SK-N-SH (cell line): ENCODE results near the gene SDK1. TPM values are rescaled to one million over a fixed set of nuclear protein-coding genes. Genes with fewer than 3 reads are reported as not detected.

Experiments
- CTCF ChIA-PET: fragments of 300-600, 350-600 bp; formaldehyde crosslinking; extraction: SDS; loops from one replicate; lab custom pipeline; 2021; lab: Yijun Ruan, JAX
- POLR2A ChIA-PET: fragments of 350-600 bp; sonication (Branson Sonifier 250); formaldehyde crosslinking; extraction: SDS; loops from one replicate; lab custom pipeline; 2020; ENCODE audit warnings: antibody characterized with exemption, inconsistent platforms; lab: Yijun Ruan, JAX
- DNase-seq: peaks from one replicate; pipeline ENCODE4 v3.0.0; 2012
- H2AFZ ChIP-seq: fragments of 200-600 bp; sonication (generic); 2 replicates; pipeline ENCODE4 v1.8.1; 2016; ENCODE audit warnings: antibody characterized with exemption, mild to moderate bottlenecking, low read depth
- H3F3A ChIP-seq: fragments of 200-600 bp; sonication (generic); replicated peaks from 2 replicates; pipeline ENCODE3; 2016; ENCODE audit warnings: antibody characterized with exemption, mild to moderate bottlenecking; ENCODE audit not compliant: insufficient read depth
- H3K27ac ChIP-seq, 2 experiments: fragments of 200-500 bp in 1 of 2; fragments of 200-600 bp in 1 of 2; sonication (Bioruptor generic) in 1 of 2; sonication (generic), shearing (Covaris generic) in 1 of 2; 2 replicates each; pipeline versions ENCODE4 v1.5.1 to v1.6.1; 2014 to 2016; ENCODE audit warnings: low read depth in 2 of 2, inconsistent platforms in 1 of 2, low read length in 1 of 2, mild to moderate bottlenecking in 1 of 2, mixed read lengths in 1 of 2
- H3K27me3 ChIP-seq: fragments of 200-600 bp; sonication (generic), shearing (Covaris generic); 2 replicates; pipeline ENCODE4 v1.6.1; 2016; ENCODE audit warnings: mixed run types; ENCODE audit not compliant: insufficient read depth
- H3K36me3 ChIP-seq, 2 experiments: fragments of 200-500 bp in 1 of 2; fragments of 200-600 bp in 1 of 2; sonication (Bioruptor generic) in 1 of 2; sonication (generic) in 1 of 2; replicated peaks in 1 of 2; 2 replicates each; pipeline versions ENCODE3 to v1.5.1; 2014 to 2016; ENCODE audit warnings: low read length in 1 of 2, mild to moderate bottlenecking in 1 of 2; ENCODE audit not compliant: insufficient read depth in 2 of 2, control insufficient read depth in 1 of 2
- H3K4me1 ChIP-seq, 2 experiments: fragments of 200-500 bp in 1 of 2; fragments of 200-600 bp in 1 of 2; sonication (Bioruptor generic) in 1 of 2; sonication (generic), shearing (Covaris generic) in 1 of 2; 2 replicates each; pipeline versions ENCODE4 v1.5.1 to v1.6.1; 2014 to 2016; ENCODE audit warnings: low read depth in 1 of 2, low read length in 1 of 2, mixed run types in 1 of 2; ENCODE audit not compliant: insufficient read depth in 2 of 2, control insufficient read depth in 1 of 2
- H3K4me2 ChIP-seq: fragments of 200-600 bp; sonication (generic), shearing (Covaris generic); 2 replicates; pipeline ENCODE4 v1.6.1; 2017; ENCODE audit warnings: mixed run types
- H3K4me3 ChIP-seq, 2 experiments: fragments of 200-500 bp in 1 of 2; fragments of 200-600 bp in 1 of 2; sonication (Bioruptor generic) in 1 of 2; sonication (generic), shearing (Covaris generic) in 1 of 2; 2 replicates each; pipeline versions ENCODE4 v1.5.1 to v1.8.1; 2014 to 2016; ENCODE audit warnings: low read depth in 2 of 2, inconsistent platforms in 1 of 2, low read length in 1 of 2, mild to moderate bottlenecking in 1 of 2, mixed read lengths in 1 of 2, moderate library complexity in 1 of 2
- H3K79me2 ChIP-seq: fragments of 200-600 bp; sonication (generic); 2 replicates; pipeline ENCODE4 v1.8.1; 2017; ENCODE audit warnings: mild to moderate bottlenecking; ENCODE audit not compliant: insufficient read depth
- H3K9ac ChIP-seq: fragments of 200-600 bp; sonication (generic); 2 replicates; pipeline ENCODE4 v1.6.1; 2017; ENCODE audit warnings: mixed run types
- H3K9me2 ChIP-seq: fragments of 200-600 bp; sonication (generic); 2 replicates; pipeline ENCODE4 v1.6.1; 2017; ENCODE audit warnings: mixed run types
- H3K9me3 ChIP-seq: fragments of 200-600 bp; sonication (generic); 2 replicates; pipeline ENCODE4 v1.6.1; 2017; ENCODE audit warnings: mixed run types, mild to moderate bottlenecking, moderate library complexity
- H4K20me1 ChIP-seq: fragments of 200-600 bp; sonication (generic); 2 replicates; pipeline ENCODE4 v1.6.1; 2017; ENCODE audit warnings: mild to moderate bottlenecking, mixed run types; ENCODE audit not compliant: insufficient read depth
- FOXM1 ChIP-seq: IDR thresholded peaks from 2 replicates; pipeline ENCODE4 v1.4.0; 2012; ENCODE audit warnings: low read depth, mild to moderate bottlenecking
- GATA2 ChIP-seq: sonication (generic); formaldehyde crosslinking; IDR thresholded peaks from 2 replicates; pipeline ENCODE4 v1.5.0; 2020; ENCODE audit warnings: mild to moderate bottlenecking, missing genetic modification reagents
- MEF2A ChIP-seq: IDR thresholded peaks from 2 replicates; pipeline ENCODE4 v1.4.0; 2012; ENCODE audit warnings: low read depth, borderline replicate concordance
- MXI1 ChIP-seq: IDR thresholded peaks from 2 replicates; pipeline ENCODE4 v1.6.1; 2012; ENCODE audit warnings: mild to moderate bottlenecking, low read depth, low read length, improper control_type of control experiment
- PBX3 ChIP-seq: IDR thresholded peaks from 2 replicates; pipeline ENCODE4; 2012
- RAD21 ChIP-seq: IDR thresholded peaks from 2 replicates; pipeline ENCODE4 v1.6.1; 2012; ENCODE audit warnings: mild to moderate bottlenecking, low read length
- RFX5 ChIP-seq: IDR thresholded peaks from 2 replicates; pipeline ENCODE4 v1.6.1; 2012; ENCODE audit warnings: mild to moderate bottlenecking, improper control_type of control experiment, low read length
- RXRA ChIP-seq: IDR thresholded peaks from 2 replicates; pipeline ENCODE4 v1.4.0; 2012; ENCODE audit warnings: low read depth, mild to moderate bottlenecking, borderline replicate concordance
- SIN3A ChIP-seq: IDR thresholded peaks from 2 replicates; pipeline ENCODE4 v1.6.1; 2012; ENCODE audit warnings: low read depth, mild to moderate bottlenecking, low read length, moderate library complexity, borderline replicate concordance
- SMC3 ChIP-seq: IDR thresholded peaks from 2 replicates; pipeline ENCODE4 v1.6.1; 2012; ENCODE audit warnings: low read depth, low read length, improper control_type of control experiment
- YY1 ChIP-seq: IDR thresholded peaks from 2 replicates; pipeline ENCODE4 v1.4.0; 2012; ENCODE audit warnings: low read depth, mild to moderate bottlenecking
- ZBTB33 ChIP-seq: IDR thresholded peaks from 2 replicates; pipeline ENCODE4 v1.4.0; 2012; ENCODE audit warnings: low read depth, borderline replicate concordance
- WGBS: methylation state at CpG from one replicate; pipeline ENCODE4 v1.1.6; 2017; ENCODE audit warnings: low lambda C conversion rate; 5-methylcytosine and 5-hydroxymethylcytosine counted together
- polyA plus RNA-seq, 3 experiments: library from polyadenylated mRNA; depleted of rRNA; stranded (reverse); fragments of >200 nt; gene quantifications; 2 replicates each; pipeline ENCODE4 v1.2.3, GENCODE V29; 2012
- TF ChIP-seq, protein P1 (sequence below): fragments of 200-600 bp; sonication (generic); IDR thresholded peaks from 2 replicates; pipeline ENCODE4 v1.6.1; 2017; ENCODE audit warnings: antibody characterized with exemption, mild to moderate bottlenecking, moderate library complexity

SDK1 gene
- polyA plus RNA-seq, 1 of the 3 experiments (the other 2 are of a cell fraction) = 1.2 TPM

DNA sequence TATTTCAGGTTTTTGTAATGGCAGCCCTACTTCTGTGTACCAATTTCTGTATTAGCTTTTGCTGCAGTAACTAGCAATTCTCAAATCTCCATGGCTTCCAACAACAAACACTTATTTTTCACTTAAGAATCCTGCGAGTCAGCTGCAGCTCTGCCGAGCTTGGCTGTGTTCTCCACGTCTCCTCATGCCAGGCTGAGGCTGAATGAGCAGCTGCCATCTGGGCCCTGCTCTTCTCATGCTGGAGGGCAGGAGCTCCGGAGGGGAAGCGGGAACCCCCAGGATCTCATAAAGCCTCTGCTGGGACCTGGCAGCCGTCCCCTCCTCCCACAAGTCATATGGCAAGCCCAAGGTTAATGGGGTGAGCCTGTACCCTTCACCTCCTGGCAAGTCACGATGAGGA, 591.1 kb downstream of the SDK1 start:
- no peak overlapping the region for H2AFZ ChIP-seq
- H4K20me1 ChIP-seq = no peaks in the 10 kb centered on the region
- no peak overlapping the region for H3K9ac ChIP-seq
- WGBS = 56% methylated on average over 7 of the region's 7 CpGs
- no peaks in the 10 kb centered on the region for H3K9me3 ChIP-seq
- DNase-seq = no peak
- no peaks in the 10 kb centered on the region for H3K79me2 ChIP-seq
- H3K4me1 ChIP-seq = peaks cover 0 to 3% of the 10 kb centered on the region in 2 experiments; a peak in 1 of 4 replicates
- H3K27me3 ChIP-seq = no peaks in the 10 kb centered on the region
- no peak overlapping the region for H3K4me3 ChIP-seq
- H3K27ac ChIP-seq = no peak overlapping the region
- no peak overlapping the region for H3K4me2 ChIP-seq
- TF ChIP-seq PBX3 (no peak), SIN3A (no peak), SMC3 (no peak), YY1 (no peak), FOXM1 (no peak), RXRA (no peak), MXI1 (no peak), MEF2A (no peak), GATA2 (CRISPR knock-in tag) (no peak), RFX5 (no peak)
- TF ChIP-seq, protein P1, sequence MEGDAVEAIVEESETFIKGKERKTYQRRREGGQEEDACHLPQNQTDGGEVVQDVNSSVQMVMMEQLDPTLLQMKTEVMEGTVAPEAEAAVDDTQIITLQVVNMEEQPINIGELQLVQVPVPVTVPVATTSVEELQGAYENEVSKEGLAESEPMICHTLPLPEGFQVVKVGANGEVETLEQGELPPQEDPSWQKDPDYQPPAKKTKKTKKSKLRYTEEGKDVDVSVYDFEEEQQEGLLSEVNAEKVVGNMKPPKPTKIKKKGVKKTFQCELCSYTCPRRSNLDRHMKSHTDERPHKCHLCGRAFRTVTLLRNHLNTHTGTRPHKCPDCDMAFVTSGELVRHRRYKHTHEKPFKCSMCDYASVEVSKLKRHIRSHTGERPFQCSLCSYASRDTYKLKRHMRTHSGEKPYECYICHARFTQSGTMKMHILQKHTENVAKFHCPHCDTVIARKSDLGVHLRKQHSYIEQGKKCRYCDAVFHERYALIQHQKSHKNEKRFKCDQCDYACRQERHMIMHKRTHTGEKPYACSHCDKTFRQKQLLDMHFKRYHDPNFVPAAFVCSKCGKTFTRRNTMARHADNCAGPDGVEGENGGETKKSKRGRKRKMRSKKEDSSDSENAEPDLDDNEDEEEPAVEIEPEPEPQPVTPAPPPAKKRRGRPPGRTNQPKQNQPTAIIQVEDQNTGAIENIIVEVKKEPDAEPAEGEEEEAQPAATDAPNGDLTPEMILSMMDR = no peak
- no peaks in the 10 kb centered on the region for H3K36me3 ChIP-seq
- H3K9me2 ChIP-seq = no peaks in the 10 kb centered on the region
- ChIA-PET CTCF (interaction anchor here (0.7 to 1.1 kb wide), 3 partner anchors 409 to 587 kb away, joined by 3 read pairs; no protein-coding TSS in a partner anchor), POLR2A (no interaction called here)
- H3F3A ChIP-seq = no peaks in the 10 kb centered on the region

DNA sequence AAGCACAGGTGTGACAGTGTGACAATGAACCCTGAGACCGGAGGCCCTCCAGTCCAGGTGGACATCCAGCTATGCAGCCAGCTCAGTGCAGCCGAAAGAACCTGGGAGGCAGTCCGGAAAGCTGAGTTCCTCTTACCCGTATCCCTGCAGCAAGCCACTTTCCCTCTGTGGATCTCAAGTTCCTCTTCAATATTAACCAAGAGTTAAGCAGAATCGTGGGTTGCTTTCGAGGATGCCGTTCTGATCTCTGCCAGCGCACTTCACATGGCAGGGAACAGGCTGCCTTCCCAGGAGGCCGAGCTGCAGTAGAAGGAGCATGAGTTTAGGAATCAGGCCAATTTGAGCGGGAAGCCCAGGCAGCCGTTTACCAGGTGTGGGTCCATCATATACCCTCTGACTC, 591.6 kb downstream of the SDK1 start:
- no peak for DNase-seq
- no peaks in the 10 kb centered on the region for H3K36me3 ChIP-seq
- H3K9me2 ChIP-seq = no peaks in the 10 kb centered on the region
- no peak overlapping the region for H3K9ac ChIP-seq
- H2AFZ ChIP-seq = no peak overlapping the region
- H3K27me3 ChIP-seq = no peaks in the 10 kb centered on the region
- H3K9me3 ChIP-seq = no peaks in the 10 kb centered on the region
- ChIA-PET CTCF (interaction anchor here (0.9 to 1.7 kb wide), 3 partner anchors 19 to 586 kb away, joined by 3 to 4 read pairs (median 3); no protein-coding TSS in a partner anchor), POLR2A (no interaction called here)
- no peaks in the 10 kb centered on the region for H3F3A ChIP-seq
- no peak overlapping the region for H3K4me2 ChIP-seq
- no peaks in the 10 kb centered on the region for H4K20me1 ChIP-seq
- TF ChIP-seq ZBTB33 (no peak), RAD21 (no peak)
- TF ChIP-seq, all 33 proteins: peak for 0
- H3K4me1 ChIP-seq = peaks cover 0 to 3% of the 10 kb centered on the region in 2 experiments; a peak in 1 of 4 replicates
- no peaks in the 10 kb centered on the region for H3K79me2 ChIP-seq
- H3K27ac ChIP-seq = no peak overlapping the region
- H3K4me3 ChIP-seq = no peak overlapping the region
- 65% methylated on average over 11 of the region's 11 CpGs for WGBS
